Left renal pelvis (tissue), 4 donors: Measurements from ENCODE around the gene ASPG. TPM values are rescaled to one million over a fixed set of nuclear protein-coding genes. Genes with fewer than 3 reads are reported as not detected.

Source experiments
- DNase-seq, 4 donors: peaks; one replicate each; pipeline ENCODE4 v3.0.0-alpha.2; 2013; ENCODE audit warnings: low read depth in 4 of 4, low spot score in 3 of 4
- polyA plus RNA-seq, 4 donors: library from polyadenylated mRNA; unstranded; fragments of 120-200 nt; gene quantifications; one replicate each; pipeline ENCODE4 v1.2.1, GENCODE V29; 2013; ENCODE audit not compliant: insufficient read length in 4 of 4

ASPG gene
- polyA plus RNA-seq, 4 donors = 1.4 to 18.9 (median 10.0) TPM

DNA sequence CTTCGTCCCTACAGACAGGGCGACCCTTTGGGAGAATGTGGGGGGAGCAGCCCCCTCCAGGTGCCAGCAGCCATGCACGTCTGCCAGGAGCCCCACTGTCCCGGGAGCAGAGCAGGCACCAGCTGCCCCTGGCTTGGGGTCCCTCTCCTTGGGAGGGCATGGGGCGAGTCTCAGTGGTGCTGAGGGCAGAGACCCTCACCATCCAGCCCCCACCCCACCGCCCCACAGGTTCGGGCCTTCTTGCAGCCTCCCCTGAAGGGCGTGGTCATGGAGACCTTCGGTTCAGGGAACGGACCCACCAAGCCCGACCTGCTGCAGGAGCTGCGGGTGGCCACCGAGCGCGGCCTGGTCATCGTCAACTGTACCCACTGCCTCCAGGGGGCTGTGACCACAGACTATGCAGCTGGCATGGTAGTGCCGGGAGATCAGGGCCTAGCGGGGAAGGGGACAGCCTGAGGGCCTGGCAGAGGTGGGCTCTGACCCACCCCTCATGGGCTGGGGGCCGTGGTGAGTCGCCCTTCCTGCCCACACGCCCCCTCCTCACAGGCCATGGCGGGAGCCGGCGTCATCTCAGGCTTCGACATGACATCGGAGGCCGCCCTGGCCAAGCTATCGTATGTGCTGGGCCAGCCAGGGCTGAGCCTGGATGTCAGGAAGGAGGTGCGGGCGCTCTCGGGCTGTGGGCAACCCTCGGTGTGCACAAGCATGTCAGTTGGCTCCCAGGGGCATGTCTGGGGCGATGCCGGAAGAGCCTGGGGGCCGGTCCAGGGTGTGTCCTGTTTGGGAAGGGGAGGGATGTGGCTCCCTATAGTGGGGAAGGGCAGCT lies 18.8 kb downstream of the ASPG start:
- DNase-seq = no peak

DNA sequence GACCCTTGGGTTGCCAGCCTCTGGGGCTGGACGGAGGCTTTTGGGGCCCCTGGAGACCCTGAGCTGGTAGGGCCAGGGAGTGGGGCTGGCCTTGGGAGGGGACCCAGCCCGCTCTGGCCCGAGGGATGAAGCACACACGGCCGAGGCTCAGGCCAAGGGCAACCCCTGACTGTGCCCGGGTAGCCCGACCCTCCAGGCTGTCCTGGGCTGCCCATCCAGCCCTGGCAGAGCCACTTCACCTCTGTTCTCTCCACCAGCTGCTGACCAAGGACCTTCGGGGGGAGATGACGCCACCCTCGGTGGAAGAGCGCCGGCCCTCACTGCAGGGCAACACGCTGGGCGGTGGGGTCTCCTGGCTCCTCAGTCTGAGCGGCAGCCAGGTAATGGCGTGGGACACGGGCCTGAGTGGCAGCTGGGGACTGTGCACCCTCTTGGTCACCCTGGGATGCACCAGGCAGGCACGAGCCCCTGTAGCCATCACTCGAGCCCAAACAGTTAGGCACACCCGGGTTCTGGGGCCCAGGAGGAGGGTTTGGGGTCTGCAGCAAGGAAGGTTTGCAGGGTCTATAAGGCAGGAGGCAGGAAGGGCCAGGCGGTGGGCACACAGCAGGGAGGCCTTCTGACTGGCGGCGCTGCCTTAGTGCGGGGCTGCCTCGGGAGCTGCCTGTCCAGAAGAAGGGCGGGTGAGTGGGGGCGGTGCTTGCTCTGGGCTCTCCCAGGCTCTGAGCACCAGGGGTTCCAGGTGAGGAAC lies 19.7 kb downstream of the ASPG start:
- no peak for DNase-seq

DNA sequence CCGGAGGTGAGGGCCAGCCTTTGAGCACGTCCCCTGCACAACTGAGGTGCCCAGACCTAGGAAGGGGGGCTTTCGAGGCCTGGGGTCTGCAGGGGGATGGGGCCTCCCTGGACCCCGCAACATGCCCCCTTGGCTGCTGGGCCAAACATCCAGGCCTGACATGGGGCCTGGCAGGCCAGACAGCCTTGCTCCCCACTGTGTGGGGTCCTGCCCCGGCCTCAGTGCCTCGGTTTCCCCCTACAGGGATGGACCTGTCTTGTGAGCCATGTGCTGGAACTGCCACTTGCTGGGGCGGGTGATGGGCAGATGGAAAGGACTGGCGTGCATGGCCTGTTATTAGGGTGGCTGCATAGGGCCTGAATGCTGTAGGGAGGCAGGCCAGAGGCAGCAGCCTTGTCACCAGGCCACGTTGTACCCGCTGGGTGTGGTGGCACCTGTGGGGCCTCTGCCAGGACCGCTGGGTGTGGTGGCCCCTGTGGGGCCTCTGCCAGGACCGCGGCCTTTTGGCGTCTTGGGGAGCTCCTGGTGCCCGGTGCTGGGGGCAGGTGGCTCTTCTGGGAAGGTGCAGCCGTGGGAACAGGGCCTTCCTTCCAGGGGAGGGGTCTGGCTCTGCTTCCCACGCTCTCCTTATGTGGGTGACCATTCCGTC lies 20.4 kb downstream of the ASPG start:
- DNase-seq = no peak

DNA sequence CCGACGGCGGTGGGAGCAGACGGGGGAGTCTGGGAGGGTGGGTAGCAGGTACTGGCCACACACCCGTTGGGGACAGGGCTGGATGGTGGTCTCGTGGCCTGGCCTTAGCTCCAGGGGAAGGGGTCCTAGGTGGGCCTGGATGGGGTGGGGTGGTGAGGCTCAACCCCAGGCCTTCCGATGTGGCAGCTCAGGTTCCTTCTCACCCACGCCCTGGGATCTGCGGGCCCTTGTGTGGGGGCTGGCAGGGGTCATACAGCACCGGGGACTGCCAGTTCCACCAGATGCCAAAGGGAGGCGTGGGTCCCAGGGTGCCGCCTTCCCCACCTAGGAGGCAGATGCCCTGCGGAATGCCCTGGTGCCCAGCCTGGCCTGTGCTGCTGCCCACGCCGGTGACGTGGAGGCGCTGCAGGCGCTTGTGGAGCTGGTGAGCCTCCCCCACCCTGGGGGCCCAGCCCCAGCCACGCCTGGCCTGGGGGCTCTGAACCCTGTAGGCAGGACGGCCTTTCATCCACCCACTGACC lies 21.0 kb downstream of the ASPG start:
- no peak for DNase-seq

DNA sequence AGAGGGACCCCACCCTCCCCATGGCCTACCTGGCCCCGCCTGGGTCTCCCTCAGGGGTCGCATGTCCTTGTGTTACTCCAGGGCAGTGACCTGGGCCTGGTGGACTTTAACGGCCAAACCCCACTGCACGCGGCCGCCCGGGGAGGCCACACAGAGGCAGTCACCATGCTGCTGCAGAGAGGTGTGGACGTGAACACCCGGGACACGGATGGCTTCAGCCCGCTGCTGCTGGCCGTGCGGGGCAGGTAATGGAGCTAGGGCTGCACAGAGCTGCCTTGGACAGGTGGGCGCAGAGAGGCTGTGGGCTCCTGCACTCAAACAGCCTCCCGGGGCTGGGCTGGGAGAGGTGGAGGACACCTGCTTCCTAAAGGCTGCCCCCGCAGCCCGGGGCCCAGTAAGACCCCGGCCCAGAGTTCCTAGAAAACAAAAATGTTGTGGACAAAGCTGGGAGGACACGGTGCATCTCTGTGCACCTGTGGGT lies 21.6 kb downstream of the ASPG start:
- DNase-seq = no peak

DNA sequence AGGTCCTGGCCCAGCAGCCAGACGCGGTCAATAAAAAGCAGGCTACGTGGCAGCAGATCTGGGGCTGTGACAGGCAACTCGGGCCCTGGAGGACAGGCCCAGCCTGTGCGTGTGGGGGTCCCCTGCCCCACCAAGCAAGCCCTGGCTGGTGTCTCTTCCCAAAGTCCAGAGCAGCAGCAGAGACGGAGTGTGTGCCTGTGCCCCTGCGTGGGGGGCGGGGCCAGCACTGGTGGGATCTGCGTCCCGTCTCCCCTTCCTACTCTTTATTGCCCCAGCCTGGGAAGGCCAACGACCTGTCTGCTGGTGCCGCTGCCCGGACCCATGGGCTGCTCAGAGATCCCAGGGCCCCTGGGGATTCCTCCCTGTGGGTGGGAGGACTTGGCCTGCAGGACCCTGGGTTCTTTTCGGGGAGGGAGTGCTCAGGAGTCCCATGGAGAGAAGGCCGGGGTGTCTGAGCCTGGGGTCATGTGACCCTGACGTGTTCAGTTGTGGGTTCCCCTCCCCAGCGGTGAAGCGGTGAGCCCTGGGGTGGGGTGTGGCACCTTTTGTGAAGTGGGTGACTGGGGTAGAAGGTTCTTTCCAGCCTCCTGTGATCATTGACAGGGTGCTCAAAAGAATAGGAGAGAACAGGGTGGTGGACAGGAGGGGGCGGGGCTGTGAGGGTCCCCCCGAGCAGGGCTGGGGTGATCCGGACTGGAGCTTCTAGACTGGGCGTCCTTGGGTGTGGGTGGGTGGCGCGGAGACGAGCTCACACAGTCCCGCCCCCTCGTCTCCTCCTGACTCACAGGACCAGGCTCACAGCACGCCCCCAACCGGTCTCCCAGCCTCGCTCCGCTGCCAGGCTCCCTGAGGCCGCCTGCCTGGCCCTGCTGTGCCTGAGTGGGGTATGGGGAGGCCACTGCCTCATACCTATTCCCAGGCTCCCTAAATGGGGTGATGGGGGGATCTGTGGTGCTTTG lies 22.4 kb downstream of the ASPG start:
- no peak for DNase-seq

DNA sequence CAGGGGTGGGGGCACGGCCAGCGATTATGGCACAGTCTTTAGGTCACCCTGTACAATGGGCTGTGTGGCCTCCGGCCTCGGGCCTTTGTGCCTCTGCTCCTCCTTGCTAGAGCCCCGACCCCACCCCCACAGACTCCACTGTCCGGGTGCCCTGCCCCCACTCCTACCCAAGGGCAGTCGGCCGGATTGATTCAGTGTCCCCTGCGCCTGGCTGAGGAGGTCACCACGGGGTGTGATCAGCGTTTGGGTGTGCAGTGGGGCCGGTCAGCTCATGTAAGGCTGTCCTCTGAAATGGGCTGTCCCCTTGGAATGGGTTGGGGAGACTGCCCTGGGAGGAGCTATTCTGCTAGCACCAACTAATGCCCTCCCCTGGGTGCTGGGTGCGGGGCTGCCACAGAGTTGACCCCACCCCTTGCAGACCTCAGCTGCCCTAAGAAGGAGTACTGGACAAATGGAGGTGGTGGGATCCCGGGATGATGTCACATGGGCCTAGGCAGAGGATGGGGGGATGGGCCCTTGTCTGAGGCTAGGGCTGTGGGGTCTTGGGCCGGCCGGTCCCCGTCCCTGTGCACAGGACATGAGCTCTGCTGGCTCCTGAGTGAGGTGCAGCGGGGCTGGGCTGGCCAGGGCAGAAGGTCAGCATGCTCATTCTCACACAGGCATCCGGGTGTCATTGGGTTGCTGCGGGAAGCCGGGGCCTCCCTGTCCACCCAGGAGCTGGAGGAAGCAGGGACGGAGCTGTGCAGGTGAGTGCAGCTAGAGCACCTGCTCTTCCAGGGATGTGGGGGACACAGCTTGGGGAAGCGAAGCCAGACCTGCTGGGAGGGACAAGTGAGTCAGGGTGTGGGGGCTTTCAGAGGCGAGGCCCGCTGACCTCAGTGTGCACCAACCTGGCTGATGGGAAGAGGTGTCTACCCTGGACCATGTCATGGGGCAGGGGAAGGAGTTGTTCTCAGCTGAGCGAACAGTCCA lies 23.4 kb downstream of the ASPG start:
- DNase-seq = no peak

DNA sequence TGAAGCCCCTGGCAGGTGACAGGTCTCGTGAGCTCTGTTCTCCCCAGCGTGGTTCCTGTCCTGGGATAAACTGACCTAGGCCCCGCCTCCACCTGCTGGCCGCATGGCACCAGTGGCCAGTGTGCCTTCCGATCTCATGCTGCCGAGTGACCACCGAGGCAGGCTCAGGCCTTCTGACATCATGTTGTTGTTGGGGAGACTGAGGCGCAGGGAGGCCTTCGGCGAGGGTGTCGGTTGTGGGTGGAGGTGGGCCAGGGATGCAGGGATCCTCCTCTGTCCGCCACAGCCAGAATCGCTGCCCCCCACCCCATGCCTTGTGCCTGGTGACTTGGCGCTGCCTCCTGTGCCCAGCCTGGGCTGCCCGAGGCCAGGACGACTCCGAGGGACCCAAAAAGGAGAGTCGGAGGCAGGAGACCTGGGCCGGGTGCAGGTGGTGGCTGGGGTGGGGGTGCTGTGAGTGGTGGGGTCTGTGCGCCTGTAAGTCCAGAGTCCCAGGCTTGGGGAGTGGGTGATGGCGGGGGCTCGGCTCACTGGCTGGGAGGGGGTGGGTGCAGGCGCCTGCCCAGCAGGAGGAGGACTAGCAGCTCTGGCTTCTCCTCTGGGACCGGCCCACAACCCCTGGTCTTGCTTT lies 24.3 kb downstream of the ASPG start:
- DNase-seq = no peak

DNA sequence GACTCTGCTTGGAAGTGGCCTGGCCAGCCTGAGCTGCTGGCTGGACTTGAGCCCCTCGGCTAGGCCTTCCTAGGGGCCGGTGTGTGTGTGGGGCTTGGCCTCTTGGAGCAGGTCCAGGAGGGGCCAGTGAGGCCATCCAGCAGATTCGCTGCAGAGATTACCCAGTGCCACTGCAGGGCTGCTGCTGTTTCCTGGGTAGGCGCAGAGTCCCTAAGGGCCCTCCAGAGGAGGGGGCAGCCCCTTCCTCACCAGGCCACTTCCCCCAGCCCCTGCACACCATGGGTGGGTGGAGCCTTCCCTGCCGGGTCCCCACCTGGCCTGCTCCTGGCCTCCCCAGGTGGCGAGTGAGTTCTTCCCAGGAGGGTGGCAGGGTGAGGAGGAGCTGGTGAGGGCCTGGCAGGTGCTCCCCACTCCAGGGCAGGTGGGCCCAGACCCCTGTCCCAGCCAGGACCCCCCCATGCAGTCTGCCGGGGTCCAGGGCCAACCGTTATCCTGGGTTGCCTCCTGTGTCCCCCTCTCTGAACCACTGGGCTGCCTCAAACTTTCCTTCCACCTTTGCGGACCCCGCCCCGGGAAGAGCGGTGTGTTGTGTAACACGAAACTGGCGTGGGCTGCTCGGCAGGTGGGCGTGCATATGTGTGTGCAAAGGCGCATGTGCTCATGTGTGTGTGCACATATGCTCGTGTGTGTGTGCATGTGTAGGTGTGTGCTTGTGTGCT lies 25.1 kb downstream of the ASPG start:
- no peak for DNase-seq

DNA sequence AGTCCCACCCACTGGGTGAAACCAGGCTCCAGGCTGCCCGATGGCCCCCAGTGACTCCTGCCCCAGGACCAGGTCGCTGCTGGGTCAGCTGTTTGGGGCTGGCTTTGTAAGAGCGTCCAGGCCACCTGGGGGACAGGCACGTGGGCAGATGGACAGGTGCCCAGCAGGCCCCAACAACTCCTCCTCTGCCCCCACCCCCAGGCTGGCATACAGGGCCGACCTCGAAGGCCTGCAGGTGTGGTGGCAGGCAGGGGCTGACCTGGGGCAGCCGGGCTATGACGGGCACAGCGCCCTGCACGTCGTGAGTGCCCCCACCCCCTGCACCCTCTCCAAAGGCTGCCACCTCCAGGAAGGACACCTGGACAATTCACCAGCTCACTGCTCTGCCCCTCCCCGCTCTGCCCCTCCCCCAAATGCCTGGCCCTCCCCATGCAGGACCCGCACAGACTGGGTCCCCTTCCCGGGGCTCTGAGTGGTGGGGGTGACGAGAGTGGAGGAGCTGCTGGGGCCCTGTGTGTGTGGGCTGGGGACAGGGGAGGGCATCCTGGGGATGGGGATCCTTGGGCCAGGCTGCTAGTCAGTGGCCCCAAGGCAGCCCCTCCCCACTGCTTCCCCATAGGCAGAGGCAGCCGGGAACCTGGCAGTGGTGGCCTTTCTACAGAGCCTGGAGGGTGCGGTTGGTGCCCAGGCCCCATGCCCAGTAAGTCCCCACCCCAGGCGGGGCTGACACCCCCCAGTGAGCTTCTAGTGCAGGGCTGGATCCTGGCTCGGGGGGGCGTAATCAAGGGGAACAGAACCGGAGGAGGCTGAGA lies 26.0 kb downstream of the ASPG start:
- DNase-seq = no peak

DNA sequence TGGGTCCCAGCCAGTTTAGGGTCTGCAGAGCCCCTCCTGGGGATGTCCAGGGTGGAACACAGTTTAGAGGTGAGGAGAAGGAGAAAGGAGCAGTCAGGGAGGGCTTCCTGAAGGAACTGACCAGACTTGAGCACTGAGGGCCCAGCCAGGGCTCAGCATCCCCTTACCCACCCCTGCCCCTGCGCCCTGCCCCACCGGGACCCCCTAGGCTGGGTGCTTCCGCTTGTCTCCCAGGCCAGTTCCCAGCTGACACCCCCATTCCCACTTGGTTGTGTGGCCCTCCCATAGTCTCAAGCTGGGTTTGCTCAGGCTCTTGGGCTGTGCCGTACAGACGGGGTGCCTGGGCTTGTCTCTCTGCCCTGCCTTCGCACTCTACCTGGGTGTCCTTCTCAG lies 26.6 kb downstream of the ASPG start:
- no peak for DNase-seq

DNA sequence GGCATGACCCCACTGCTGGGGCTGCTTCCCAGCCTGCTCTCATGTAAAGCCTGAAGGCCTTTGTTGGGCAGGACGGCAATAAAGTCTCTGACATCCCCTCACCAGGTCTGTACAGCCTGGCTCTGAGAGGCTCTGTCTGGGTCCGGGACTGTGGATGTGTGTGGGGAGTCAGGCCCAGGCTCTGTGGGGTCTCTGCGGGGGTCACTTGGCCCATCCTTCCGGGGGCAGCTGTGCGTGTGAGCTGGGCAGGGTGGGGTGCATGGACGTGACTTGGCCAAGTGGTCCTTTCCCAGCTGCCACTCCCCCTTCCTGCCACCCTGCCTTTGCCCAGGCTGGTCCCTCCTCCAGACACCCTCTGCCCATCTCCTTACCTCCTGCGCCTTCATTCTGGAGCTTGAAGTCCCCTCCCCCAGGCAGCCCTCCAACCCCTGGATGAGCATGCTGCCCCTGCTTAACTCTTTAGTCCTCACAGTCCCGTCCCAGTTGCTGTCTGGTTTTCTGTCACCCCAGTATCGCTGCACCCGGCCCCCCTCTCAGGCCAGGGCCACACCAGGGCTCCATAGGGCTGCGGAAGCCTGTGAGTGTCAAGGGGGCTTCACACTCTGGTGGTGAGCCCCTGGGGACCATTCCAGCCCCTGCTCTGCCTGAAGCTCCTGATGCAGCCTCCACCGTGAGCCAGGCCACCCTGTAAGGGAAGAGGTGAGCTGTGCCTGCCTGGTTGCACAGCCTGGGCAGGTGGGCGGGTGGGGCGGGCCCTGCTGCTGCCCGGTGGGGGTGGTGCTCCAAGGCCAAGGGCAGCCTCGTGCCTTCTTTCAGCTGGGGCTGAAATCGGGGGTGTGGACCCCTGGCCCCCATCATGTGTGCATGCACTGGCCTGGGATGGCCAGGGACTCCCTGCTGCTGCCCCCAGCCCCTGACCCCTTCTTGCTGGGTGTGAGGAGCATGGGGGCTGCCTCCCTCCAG lies 27.4 kb downstream of the ASPG start:
- DNase-seq = no peak

DNA sequence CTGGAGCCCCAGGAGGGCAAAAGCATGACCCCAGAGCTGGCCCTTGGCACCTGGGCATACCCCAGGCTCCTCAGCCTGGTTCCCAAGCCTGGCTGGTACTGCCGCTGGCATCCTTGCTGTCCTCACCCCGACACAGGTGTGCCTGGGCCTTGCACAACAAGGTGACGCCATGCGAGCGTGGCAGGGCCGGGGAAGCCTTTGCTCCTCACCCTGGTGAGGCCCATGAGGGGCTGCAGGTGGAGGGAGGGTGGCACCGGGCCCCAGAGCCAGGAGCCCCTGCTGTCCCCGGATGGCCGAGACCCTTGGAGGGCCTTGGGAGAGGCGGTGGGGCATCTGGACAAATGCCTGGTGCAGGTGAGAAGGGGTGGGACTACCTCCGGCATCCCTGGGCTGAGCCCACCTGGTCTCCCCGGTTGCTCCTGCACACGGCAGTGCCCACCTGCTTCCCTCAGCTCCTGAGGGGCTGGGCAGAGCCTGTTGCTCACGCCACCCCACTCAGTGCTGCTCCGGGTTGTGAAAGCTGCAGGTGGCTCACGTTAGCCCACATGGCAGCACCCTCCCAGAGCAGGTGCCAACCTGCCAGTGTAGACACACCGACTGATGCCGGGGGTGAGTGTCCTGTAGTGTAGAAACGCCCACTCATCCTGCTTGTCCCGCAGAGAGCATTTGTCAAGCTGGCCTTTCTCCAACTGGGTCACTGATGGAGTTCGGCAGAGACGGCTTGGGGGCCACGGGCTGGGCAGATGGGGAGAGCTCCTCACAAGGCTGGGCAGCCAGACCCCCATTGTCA lies 28.3 kb downstream of the ASPG start:
- no peak for DNase-seq

DNA sequence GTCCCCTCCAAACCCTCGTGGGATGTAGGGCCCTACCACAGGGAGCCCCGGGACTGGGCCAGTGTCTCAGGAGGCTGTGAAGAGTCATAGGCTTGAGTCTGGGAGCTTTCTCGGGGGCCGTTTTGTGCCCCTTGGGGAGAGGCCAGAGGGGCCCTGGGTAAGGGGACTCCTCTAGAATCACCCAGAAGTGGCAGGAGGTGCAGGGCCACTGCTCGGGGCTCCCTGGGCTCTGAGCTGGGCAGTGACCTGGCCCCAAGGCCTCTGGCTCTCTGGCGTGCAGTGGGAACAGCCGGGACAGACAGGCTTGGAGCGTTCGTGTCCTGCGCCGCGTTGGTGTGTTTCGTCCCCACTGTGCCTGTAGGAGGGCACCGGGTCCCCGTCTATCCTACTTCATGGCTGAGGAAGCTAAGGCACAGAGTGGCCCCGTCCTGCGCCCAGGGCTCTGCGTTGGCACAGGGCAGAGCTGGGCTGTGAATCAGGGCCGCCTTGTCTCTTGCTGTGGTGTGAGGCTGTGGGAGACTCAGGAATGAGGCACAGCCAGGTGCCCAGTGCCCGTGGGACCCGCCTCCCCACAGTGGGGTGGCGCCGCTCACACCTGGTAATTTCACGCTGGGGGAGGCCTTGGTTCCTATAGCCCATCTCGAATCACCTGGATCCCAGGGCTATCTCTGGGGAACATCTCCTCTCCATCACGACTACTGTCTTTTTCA lies 29.1 kb downstream of the ASPG start:
- no peak for DNase-seq
